WTC11 (cell line): Measurements from ENCODE around the gene RASAL2.

Experiments used
- JUN ChIP-seq: sonication (generic); formaldehyde crosslinking; IDR thresholded peaks from 2 replicates; pipeline ENCODE4 v1.8.0; 2023; ENCODE audit warnings: mild to moderate bottlenecking, missing genetic modification reagents
- PRRX2 ChIP-seq: fragments of 250-450 bp; sonication (Bioruptor Pico); IDR thresholded peaks from 2 replicates; pipeline ENCODE4 v1.8.0; 2021; ENCODE audit warnings: mild to moderate bottlenecking
- TF ChIP-seq, protein P1 (sequence below): fragments of 200-600 bp; IDR thresholded peaks from 2 replicates; pipeline ENCODE4 v1.8.0; 2022; ENCODE audit warnings: antibody characterized with exemption

DNA sequence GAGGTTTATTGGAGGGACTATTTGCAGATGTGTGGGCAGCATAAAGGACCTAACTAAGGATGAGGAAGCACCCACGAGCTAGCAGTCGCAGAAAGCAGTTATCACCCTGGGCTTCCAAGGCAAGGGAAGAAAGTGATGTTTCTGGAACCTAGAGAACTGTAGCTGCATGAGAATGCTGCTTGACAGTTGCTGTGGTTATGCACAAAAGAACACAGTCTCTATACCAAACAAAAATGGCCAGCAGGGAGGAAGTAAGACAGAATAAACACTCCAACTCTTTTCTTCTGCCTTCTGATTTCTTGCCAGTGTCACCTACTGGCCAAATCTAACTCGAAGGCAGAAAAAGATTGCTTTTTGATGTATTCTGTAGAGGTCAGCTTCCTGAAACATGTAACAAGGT lies 190.2 kb downstream of the RASAL2 start:
- TF ChIP-seq JUN (CRISPR knock-in tag) (no peak), PRRX2 (CRISPR knock-in tag) (no peak)
- TF ChIP-seq, protein P1, sequence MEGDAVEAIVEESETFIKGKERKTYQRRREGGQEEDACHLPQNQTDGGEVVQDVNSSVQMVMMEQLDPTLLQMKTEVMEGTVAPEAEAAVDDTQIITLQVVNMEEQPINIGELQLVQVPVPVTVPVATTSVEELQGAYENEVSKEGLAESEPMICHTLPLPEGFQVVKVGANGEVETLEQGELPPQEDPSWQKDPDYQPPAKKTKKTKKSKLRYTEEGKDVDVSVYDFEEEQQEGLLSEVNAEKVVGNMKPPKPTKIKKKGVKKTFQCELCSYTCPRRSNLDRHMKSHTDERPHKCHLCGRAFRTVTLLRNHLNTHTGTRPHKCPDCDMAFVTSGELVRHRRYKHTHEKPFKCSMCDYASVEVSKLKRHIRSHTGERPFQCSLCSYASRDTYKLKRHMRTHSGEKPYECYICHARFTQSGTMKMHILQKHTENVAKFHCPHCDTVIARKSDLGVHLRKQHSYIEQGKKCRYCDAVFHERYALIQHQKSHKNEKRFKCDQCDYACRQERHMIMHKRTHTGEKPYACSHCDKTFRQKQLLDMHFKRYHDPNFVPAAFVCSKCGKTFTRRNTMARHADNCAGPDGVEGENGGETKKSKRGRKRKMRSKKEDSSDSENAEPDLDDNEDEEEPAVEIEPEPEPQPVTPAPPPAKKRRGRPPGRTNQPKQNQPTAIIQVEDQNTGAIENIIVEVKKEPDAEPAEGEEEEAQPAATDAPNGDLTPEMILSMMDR: no peak
